ENCODE results near the gene COMMD3. TPM values are rescaled to one million over a fixed set of nuclear protein-coding genes. Genes with fewer than 3 reads are reported as not detected.

COMMD3 gene
- total RNA-seq, 4 donors from 2014 or later = 17.2 to 28.2 (median 23.8) TPM

DNA sequence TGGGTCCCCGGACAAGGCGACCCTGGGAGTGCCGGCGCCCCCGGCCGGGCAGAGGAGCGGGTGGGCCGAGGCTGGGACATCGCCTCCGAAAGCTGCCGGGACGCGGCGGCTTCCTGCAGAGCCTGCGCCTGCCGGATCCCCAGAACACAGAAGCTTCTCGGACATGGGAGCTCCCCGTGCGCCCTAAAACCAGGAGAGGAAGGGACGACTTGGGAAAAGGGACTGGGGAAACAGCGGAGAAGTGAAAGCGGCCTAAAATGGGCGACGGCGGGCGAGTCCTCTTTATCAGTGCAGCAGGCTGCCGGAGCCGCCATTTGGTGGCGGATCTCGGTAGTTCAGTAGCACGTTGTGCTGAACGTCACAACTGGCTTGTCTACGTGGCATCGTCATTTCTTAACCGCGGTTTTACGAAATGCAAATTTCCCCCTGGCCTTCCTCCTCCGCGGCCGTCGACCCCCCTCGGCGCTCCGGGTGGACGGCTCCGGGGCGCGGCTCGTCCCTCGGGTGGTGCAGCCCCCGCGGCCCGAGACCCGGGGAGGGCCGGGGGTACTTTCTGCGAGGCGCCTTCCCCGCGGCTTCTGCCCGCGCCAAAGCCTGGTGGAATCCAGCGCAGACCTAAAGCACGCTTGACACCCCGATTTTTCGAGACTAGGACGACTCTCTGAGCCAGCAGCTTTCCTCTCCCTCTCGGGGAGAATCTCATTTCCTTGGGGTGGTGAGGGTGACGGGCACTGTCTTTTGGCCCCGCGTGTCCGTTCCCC lies 19.2 kb downstream of the COMMD3 start:
- H3K27ac ChIP-seq = peak overlapping the region in 2 of 4 donors; percentile 14 to 35
- H3K4me1 ChIP-seq = peaks cover 0 to 41% (median 32%) of the 10 kb centered on the region in 4 donors
- H3K27me3 ChIP-seq = peaks cover 23 to 56% of the 10 kb centered on the region in 2 donors
- H3K36me3 ChIP-seq = peaks cover 0 to 5% (median 0%) of the 10 kb centered on the region in 3 donors
- DNase-seq (ENCODE audit: low spot score in 2 of 2) = peak in 1 of 2 donors; percentile 40
- peaks cover 0 to 5% (median 0%) of the 10 kb centered on the region in 4 donors for H3K9me3 ChIP-seq
- peak overlapping the region; percentile 35 to 57 (median 48) for H3K4me3 ChIP-seq
- TF ChIP-seq EP300 (IDR thresholded peaks at IDR 0.05) (peak in 1 of 2 donors; percentile 39), POLR2A (IDR thresholded peaks at IDR 0.05) (no peak)
- TF ChIP-seq, protein P1, sequence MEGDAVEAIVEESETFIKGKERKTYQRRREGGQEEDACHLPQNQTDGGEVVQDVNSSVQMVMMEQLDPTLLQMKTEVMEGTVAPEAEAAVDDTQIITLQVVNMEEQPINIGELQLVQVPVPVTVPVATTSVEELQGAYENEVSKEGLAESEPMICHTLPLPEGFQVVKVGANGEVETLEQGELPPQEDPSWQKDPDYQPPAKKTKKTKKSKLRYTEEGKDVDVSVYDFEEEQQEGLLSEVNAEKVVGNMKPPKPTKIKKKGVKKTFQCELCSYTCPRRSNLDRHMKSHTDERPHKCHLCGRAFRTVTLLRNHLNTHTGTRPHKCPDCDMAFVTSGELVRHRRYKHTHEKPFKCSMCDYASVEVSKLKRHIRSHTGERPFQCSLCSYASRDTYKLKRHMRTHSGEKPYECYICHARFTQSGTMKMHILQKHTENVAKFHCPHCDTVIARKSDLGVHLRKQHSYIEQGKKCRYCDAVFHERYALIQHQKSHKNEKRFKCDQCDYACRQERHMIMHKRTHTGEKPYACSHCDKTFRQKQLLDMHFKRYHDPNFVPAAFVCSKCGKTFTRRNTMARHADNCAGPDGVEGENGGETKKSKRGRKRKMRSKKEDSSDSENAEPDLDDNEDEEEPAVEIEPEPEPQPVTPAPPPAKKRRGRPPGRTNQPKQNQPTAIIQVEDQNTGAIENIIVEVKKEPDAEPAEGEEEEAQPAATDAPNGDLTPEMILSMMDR (IDR thresholded peaks at IDR 0.05) = peak in 2 of 5 experiments; percentile 60 to 62
- WGBS, 2 donors = 3 to 4% methylated on average over 48 to 63 of the region's 71 CpGs

DNA sequence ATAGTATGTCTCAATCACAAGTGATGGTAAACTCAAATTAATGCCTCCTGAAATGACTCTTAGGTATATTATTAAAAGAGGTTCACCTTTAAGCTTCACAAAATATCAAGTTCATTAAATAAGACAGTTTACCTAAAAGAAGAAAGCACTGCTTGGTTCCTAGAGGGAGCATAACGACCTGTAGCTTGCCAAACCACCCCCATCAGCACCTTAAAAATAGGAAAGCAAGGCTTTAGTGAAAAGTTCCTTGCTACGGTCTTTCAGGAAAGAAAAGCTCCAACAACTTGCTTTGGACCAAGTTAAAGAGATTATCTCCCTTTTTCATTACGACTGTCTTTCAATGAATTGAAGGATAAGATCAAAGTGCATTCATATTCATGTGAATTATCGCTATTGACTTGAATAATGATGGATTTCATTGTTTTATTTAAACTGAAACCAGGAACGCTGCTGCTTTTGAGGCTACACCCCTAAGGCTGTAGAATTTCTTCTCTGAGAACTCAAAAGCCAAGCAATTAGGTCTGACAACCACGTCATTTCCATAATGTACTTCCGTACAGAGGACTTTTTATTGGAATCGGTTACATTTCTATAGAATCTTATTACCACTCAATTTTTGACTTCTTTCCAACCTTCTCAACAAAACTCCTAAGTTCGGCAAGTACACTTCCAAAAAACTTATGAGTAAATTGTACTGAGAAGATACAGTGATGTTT lies 22.2 kb downstream of the COMMD3 start:
- Histone ChIP-seq H3K9me3 (peaks cover 0 to 5% (median 0%) of the 10 kb centered on the region in 4 donors), H3K36me3 (no peaks in the 10 kb centered on the region), H3K4me3 (no peak overlapping the region), H3K27ac (no peak overlapping the region), H3K4me1 (peaks cover 0 to 50% (median 35%) of the 10 kb centered on the region in 4 donors), H3K27me3 (peaks cover 28 to 75% of the 10 kb centered on the region in 2 donors)
- no peak for DNase-seq (ENCODE audit: low spot score in 2 of 2)
- TF ChIP-seq EP300 (IDR thresholded peaks at IDR 0.05) (peak in 1 of 2 donors; percentile 53), POLR2A (IDR thresholded peaks at IDR 0.05) (no peak)
- WGBS, 2 donors = 20 to 23% methylated on average over 9 of the region's 9 CpGs

DNA sequence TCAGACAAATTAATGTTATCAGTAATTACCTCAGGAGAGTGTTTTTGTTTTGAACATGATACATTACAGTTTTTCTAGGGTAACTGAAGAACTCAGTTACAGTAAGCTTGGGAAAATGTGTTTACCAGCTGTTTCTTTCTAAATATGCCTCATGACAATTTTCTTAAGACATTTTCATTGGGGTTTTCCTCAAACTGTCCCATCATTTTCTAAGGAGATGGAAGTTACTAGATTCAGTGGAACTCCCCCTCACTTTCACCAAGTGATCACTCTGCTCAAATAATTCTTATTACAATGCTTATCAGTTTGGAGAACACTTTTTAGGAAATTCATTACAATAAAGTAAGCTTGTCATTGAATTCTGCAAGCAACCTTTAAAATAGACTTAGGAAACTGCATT lies 22.7 kb downstream of the COMMD3 start:
- Histone ChIP-seq H3K4me3 (no peak overlapping the region), H3K9me3 (peaks cover 0 to 5% (median 0%) of the 10 kb centered on the region in 4 donors), H3K36me3 (no peaks in the 10 kb centered on the region), H3K27me3 (peaks cover 31 to 81% of the 10 kb centered on the region in 2 donors), H3K4me1 (peaks cover 0 to 47% (median 35%) of the 10 kb centered on the region in 4 donors), H3K27ac (no peak overlapping the region)
- no peak for DNase-seq (ENCODE audit: low spot score in 2 of 2)
- TF ChIP-seq, protein P1 (IDR thresholded peaks at IDR 0.05) = no peak
- TF ChIP-seq EP300 (IDR thresholded peaks at IDR 0.05) = no peak
- TF ChIP-seq POLR2A (IDR thresholded peaks at IDR 0.05) = no peak

DNA sequence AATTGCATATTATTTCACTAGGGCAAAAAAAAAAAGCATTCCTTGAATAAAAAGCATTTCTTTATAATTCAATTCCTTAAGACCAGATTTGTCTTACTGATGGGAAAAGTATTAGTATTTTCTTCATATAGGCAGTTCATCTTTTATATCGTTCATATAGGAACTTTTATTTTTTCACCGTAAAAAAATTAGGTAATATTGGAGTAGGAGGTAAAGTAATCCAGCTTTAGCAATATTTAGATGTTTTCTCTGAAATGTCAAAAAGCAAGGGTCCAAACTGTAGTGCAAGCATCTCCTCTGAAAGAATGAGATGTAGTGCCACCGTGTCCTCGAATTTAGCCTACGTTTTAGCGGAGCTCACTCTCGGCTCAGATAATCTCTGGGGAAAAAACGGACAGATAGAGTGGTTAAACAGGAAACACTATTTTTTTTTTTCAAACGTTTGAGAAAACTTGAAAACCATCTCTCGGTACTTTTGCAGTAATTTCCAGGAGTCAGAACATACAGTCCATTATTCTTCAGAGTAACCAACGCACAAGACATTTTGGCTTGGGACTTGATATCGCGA lies 23.7 kb downstream of the COMMD3 start:
- H3K4me3 ChIP-seq = peak overlapping the region; percentile 72 to 96 (median 84)
- no peak for DNase-seq (ENCODE audit: low spot score in 2 of 2)
- H3K4me1 ChIP-seq = peaks cover 0 to 38% (median 27%) of the 10 kb centered on the region in 4 donors
- 1 to 3% methylated on average over 13 of the region's 13 CpGs for WGBS, 2 donors
- no peaks in the 10 kb centered on the region for H3K36me3 ChIP-seq
- H3K27me3 ChIP-seq = peaks cover 34 to 84% of the 10 kb centered on the region in 2 donors
- H3K9me3 ChIP-seq = no peaks in the 10 kb centered on the region
- H3K27ac ChIP-seq = peak overlapping the region; percentile 94 to 97 (median 95)
- TF ChIP-seq EP300 (IDR thresholded peaks at IDR 0.05) = no peak
- TF ChIP-seq POLR2A (IDR thresholded peaks at IDR 0.05) = no peak
- TF ChIP-seq, protein P1 (IDR thresholded peaks at IDR 0.05) = no peak

DNA sequence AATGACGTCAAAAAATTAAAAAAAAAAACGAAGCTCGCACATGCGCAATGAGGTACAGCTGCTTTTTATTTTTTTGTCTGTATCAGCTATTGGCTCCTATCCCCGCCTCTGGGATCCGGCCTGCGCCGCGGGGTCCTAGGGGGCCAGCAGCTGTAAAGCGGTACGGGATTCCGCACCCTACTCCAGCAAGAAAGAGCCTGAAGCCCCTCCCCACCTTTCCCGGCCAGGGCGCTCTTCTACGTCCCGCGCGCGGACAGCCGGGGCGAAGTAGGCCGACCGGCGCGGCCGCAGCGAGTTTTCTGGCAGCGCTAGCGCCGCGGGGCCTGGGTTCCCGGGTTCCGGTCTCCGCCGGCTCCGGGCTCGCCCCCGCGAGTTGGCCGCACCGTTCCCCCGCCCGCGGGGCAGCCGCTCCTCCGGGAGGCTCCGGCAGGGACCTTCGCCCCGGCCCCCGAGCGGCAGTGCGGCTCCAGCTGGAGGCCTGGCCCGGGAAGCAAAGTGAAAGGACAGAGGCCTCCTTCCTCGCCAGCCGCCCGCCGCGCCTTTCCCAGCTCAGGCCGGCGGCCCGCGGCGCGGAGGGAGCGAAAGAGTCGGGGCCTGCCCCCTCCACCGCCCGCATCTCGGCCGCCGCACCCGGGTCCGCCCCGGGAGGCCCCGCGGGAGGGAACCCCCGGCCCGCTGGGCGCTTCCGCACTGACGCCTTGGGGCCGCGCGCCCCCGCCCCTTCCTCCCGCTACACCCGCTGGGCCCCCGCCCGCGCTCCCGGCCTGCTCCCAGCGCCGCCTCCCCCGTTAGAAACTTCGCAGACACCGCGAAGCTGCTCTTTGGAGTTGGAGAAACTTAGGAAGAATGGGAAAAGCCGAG lies 24.4 kb downstream of the COMMD3 start:
- 0% methylated on average over 39 to 70 of the region's 98 CpGs for WGBS, 2 donors
- H3K27ac ChIP-seq = peak overlapping the region; percentile 94 to 97 (median 95)
- peak in 1 of 2 donors; percentile 60 for DNase-seq (ENCODE audit: low spot score in 2 of 2)
- peaks cover 34 to 84% of the 10 kb centered on the region in 2 donors for H3K27me3 ChIP-seq
- H3K36me3 ChIP-seq = no peaks in the 10 kb centered on the region
- H3K9me3 ChIP-seq = no peaks in the 10 kb centered on the region
- peaks cover 0 to 37% (median 20%) of the 10 kb centered on the region in 4 donors for H3K4me1 ChIP-seq
- TF ChIP-seq POLR2A (IDR thresholded peaks at IDR 0.05) = peak in 1 of 2 donors; percentile 57
- TF ChIP-seq, protein P1 (IDR thresholded peaks at IDR 0.05) = peak in 1 of 5 experiments; percentile 18
- peak; percentile 69 to 89 for TF ChIP-seq EP300 (IDR thresholded peaks at IDR 0.05)
- peak overlapping the region; percentile 72 to 96 (median 84) for H3K4me3 ChIP-seq
